Endodermal cell (in vitro differentiated cells): Measurements from ENCODE around the gene TBC1D9B. TPM values are rescaled to one million over a fixed set of nuclear protein-coding genes. Genes with fewer than 3 reads are reported as not detected.

ENCODE experiments used
- DNase-seq: peaks from one replicate; pipeline ENCODE4 v3.0.0-alpha.2; 2017
- H3K27ac ChIP-seq: 2 replicates; pipeline ENCODE4 v1.5.1; 2013; ENCODE audit warnings: mild to moderate bottlenecking, low read depth, low read length, moderate library complexity
- H3K27me3 ChIP-seq: 2 replicates; pipeline ENCODE4 v1.6.1; 2013; ENCODE audit warnings: mild to moderate bottlenecking, low read length, moderate library complexity; ENCODE audit not compliant: insufficient read depth, control insufficient read depth, poor library complexity, severe bottlenecking
- H3K36me3 ChIP-seq: 2 replicates; pipeline ENCODE4 v1.7.0; 2013; ENCODE audit warnings: mild to moderate bottlenecking, low read length, moderate library complexity; ENCODE audit not compliant: control insufficient read depth, insufficient read depth
- H3K4me1 ChIP-seq: one replicate; pipeline ENCODE4 v1.7.0; 2013; ENCODE audit warnings: low read length; ENCODE audit not compliant: control insufficient read depth, insufficient read depth
- H3K4me3 ChIP-seq: 2 replicates; pipeline ENCODE4 v1.5.1; 2013; ENCODE audit warnings: mild to moderate bottlenecking, low read length, moderate library complexity
- H3K9ac ChIP-seq: 2 replicates; pipeline ENCODE4 v1.6.1; 2013; ENCODE audit warnings: mild to moderate bottlenecking, low read length, moderate library complexity; ENCODE audit not compliant: poor library complexity, severe bottlenecking; ENCODE audit errors: extremely low read depth
- H3K9me3 ChIP-seq: 2 replicates; pipeline ENCODE4 v1.6.1; 2013; ENCODE audit warnings: mild to moderate bottlenecking, low read length, moderate library complexity; ENCODE audit not compliant: control insufficient read depth
- H3K27ac Mint-ChIP-seq: 2 replicates; pipeline ENCODE4 v1.8.0; 2020; ENCODE audit warnings: mixed read lengths
- H3K27me3 Mint-ChIP-seq: 2 replicates; pipeline ENCODE4 v1.8.0; 2021; ENCODE audit warnings: mild to moderate bottlenecking, mixed read lengths; ENCODE audit not compliant: insufficient read depth
- H3K36me3 Mint-ChIP-seq: 2 replicates; pipeline ENCODE4 v1.8.0; 2020; ENCODE audit warnings: low read depth, mixed read lengths
- H3K4me1 Mint-ChIP-seq: 2 replicates; pipeline ENCODE4 v1.8.0; 2020; ENCODE audit warnings: mixed read lengths
- H3K4me3 Mint-ChIP-seq: 2 replicates; pipeline ENCODE4 v1.8.0; 2020; ENCODE audit warnings: mild to moderate bottlenecking, moderate library complexity, mixed read lengths
- H3K9me3 Mint-ChIP-seq: 2 replicates; pipeline ENCODE4 v1.8.0; 2020; ENCODE audit warnings: mild to moderate bottlenecking, mixed read lengths
- WGBS, 2 experiments: methylation state at CpG; one replicate each; pipeline versions ENCODE4 v1.1.5 to v1.1.7; 2013; ENCODE audit warnings: missing lambda C conversion rate in 2 of 2, mixed read lengths in 1 of 2; ENCODE audit not compliant: insufficient coverage in 1 of 2, insufficient read length in 1 of 2; 5-methylcytosine and 5-hydroxymethylcytosine counted together
- total RNA-seq, 2 donors: library from RNA; stranded (reverse); fragmentation: NEBNext Ultra II Directional in 1 of 2; extraction: Animal tissue kit (Norgen Biotek cat#: 25700) in 1 of 2; gene quantifications; 2 replicates in 1 of 2; 3 replicates in 1 of 2; pipeline ENCODE4 v1.2.1, GENCODE V29; 2021
- TF ChIP-seq, protein P1 (sequence below): fragments of 200-600 bp; sonication (generic); conservative IDR thresholded peaks from 2 replicates; pipeline ENCODE4 v1.5.0; 2021; ENCODE audit warnings: antibody characterized with exemption, mild to moderate bottlenecking

The TBC1D9B gene
- total RNA-seq, 2 donors from 2014 or later: 118 to 127 TPM

DNA sequence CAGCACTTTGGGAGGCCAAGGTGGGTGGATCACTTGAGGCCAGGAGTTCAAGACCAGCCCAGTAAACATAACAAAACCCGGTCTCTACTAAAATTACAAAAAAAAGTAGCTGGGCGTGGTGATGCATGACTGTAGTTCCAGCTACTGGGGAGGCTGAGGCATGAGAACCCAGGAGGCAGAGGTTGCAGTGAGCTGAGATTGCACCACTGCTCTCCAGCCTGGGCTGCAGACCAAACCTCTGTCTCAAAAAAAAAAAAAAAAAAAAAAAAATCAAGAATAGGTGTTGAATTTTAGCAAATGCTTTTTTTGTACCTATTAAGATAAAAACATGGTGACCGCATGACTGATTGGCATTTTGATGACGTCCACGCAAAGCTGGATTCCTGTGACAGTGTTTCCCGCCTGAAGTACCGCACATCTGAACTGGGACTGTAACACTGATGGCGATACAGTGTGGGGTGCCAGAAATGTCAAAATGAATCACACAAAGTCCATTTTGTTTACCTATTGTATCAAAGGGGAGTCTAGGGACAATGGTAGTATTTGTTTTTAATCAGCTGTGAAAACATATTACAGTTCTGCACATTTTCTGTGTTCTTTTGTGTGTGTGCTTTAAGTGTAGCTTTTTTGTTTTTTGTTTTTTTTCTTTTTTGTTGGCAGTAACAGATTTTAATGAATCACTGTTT lies 23.2 kb upstream of the TBC1D9B start:
- Mint-ChIP-seq H3K27me3 (no peaks in the 10 kb centered on the region), H3K4me1 (no peaks in the 10 kb centered on the region), H3K4me3 (no peak overlapping the region), H3K36me3 (peaks cover 18% of the 10 kb centered on the region), H3K9me3 (peaks cover 5% of the 10 kb centered on the region), H3K27ac (no peak overlapping the region)
- no peak overlapping the region for H3K4me3 ChIP-seq
- H3K9me3 ChIP-seq: no peaks in the 10 kb centered on the region
- no peaks in the 10 kb centered on the region for H3K27me3 ChIP-seq
- no peak overlapping the region for H3K9ac ChIP-seq
- peaks cover 2% of the 10 kb centered on the region for H3K36me3 ChIP-seq
- H3K27ac ChIP-seq: no peak overlapping the region
- H3K4me1 ChIP-seq: no peaks in the 10 kb centered on the region
- no peak for DNase-seq
- 94% methylated on average over 7 to 8 of the region's 8 CpGs for WGBS, 2 experiments
- TF ChIP-seq, protein P1, sequence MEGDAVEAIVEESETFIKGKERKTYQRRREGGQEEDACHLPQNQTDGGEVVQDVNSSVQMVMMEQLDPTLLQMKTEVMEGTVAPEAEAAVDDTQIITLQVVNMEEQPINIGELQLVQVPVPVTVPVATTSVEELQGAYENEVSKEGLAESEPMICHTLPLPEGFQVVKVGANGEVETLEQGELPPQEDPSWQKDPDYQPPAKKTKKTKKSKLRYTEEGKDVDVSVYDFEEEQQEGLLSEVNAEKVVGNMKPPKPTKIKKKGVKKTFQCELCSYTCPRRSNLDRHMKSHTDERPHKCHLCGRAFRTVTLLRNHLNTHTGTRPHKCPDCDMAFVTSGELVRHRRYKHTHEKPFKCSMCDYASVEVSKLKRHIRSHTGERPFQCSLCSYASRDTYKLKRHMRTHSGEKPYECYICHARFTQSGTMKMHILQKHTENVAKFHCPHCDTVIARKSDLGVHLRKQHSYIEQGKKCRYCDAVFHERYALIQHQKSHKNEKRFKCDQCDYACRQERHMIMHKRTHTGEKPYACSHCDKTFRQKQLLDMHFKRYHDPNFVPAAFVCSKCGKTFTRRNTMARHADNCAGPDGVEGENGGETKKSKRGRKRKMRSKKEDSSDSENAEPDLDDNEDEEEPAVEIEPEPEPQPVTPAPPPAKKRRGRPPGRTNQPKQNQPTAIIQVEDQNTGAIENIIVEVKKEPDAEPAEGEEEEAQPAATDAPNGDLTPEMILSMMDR: no peak

DNA sequence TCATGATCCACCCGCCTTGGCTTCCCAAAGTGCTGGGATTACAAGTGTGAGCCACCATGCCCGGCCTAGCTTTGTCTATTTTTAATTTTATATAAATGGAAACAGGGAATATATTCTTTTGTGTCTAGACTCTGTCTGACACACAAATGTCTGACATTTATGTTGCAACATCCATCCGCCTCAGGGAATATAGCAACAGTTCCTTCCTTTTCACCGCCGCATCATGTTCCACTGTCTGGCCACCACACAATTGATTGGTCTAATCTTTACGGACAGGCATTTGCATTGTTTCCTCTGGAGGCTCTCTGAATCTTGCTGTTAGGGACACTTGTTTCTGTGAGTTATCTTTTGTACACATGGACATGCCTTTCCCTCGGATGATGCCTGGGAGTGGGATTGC lies 20.1 kb upstream of the TBC1D9B start:
- H3K27me3 ChIP-seq: no peaks in the 10 kb centered on the region
- H3K27me3 Mint-ChIP-seq: no peaks in the 10 kb centered on the region
- no peak overlapping the region for H3K4me3 ChIP-seq
- H3K9ac ChIP-seq: no peak overlapping the region
- DNase-seq: no peak
- peaks cover 5% of the 10 kb centered on the region for H3K9me3 Mint-ChIP-seq
- H3K36me3 Mint-ChIP-seq: peaks cover 5% of the 10 kb centered on the region
- H3K27ac Mint-ChIP-seq: no peak overlapping the region
- TF ChIP-seq, protein P1: no peak
- no peak overlapping the region for H3K27ac ChIP-seq
- 94 to 100% methylated on average over 5 to 7 of the region's 7 CpGs for WGBS, 2 experiments
- H3K4me1 Mint-ChIP-seq: no peaks in the 10 kb centered on the region
- H3K9me3 ChIP-seq: no peaks in the 10 kb centered on the region
- H3K4me3 Mint-ChIP-seq: no peak overlapping the region
- no peaks in the 10 kb centered on the region for H3K4me1 ChIP-seq
- H3K36me3 ChIP-seq: no peaks in the 10 kb centered on the region

DNA sequence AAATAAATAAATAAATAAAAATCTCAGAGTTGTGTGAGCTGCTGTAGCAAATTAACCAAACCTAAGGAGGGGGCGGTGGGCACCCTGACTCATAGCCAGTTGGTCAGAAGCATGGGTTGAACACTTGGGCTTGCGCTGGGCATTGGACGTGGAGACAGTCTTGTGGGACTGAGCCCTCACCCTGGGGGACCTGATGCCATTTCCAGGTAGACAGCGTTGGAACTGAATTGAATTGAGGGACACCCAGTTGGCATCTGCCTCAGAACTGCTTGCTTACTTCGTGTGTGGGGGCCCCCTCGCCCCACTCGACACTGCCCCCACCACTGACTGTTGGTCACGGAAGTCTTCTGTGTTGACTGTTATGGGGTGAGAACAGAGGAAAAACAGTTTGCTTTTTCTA lies 19.0 kb upstream of the TBC1D9B start:
- H3K4me1 ChIP-seq: no peaks in the 10 kb centered on the region

More for the DNA sequence above, 19.0 kb upstream of the TBC1D9B start:
- Mint-ChIP-seq H3K9me3 (peaks cover 5% of the 10 kb centered on the region), H3K27me3 (no peaks in the 10 kb centered on the region), H3K4me1 (no peaks in the 10 kb centered on the region), H3K4me3 (no peak overlapping the region), H3K36me3 (peaks cover 2% of the 10 kb centered on the region), H3K27ac (no peak overlapping the region)
- DNase-seq: no peak
- no peaks in the 10 kb centered on the region for H3K27me3 ChIP-seq
- H3K9ac ChIP-seq: no peak overlapping the region
- no peaks in the 10 kb centered on the region for H3K9me3 ChIP-seq
- 93 to 96% methylated on average over 8 of the region's 8 CpGs for WGBS, 2 experiments
- no peaks in the 10 kb centered on the region for H3K36me3 ChIP-seq
- TF ChIP-seq, protein P1: no peak
- no peak overlapping the region for H3K4me3 ChIP-seq
- no peak overlapping the region for H3K27ac ChIP-seq
